DOHH2 (cell line): ENCODE results near the gene ZNF839.

Experiments
- CTCF ChIP-seq: fragments of 200-600 bp; sonication (generic); IDR thresholded peaks from one replicate; pipeline ENCODE4 v1.5.1; 2014; ENCODE audit warnings: antibody characterized with exemption, mild to moderate bottlenecking, low read depth, low read length; ENCODE audit not compliant: poor library complexity, severe bottlenecking
- EZH2phosphoT487 ChIP-seq: fragments of 200-600 bp; sonication (generic); IDR thresholded peaks from 2 replicates; pipeline ENCODE4 v1.6.1; 2017; ENCODE audit warnings: borderline replicate concordance, mild to moderate bottlenecking, antibody characterized with exemption, low read length, moderate library complexity, mixed read lengths

GRCh38 chr14:102320671-102321455, 1.3 kb downstream of the ZNF839 start:
- TF ChIP-seq CTCF (no peak), EZH2phosphoT487 (no peak)
